Choroid plexus epithelial cell (primary cell): ENCODE data around the gene RHCG.

Experiments
- DNase-seq: peaks from one replicate; pipeline ENCODE4 v3.0.0-alpha.2; 2010; ENCODE audit warnings: low read depth
- H3K4me3 ChIP-seq: 2 replicates; pipeline ENCODE4 v1.5.1; 2011; ENCODE audit warnings: low read depth, mild to moderate bottlenecking, control low read depth, low read length, moderate library complexity
- CTCF ChIP-seq: conservative IDR thresholded peaks from 2 replicates; pipeline ENCODE4 v1.5.1; 2011; ENCODE audit warnings: low read depth, mild to moderate bottlenecking, control low read depth, inconsistent platforms, low read length, moderate library complexity

RHCG gene

DNA sequence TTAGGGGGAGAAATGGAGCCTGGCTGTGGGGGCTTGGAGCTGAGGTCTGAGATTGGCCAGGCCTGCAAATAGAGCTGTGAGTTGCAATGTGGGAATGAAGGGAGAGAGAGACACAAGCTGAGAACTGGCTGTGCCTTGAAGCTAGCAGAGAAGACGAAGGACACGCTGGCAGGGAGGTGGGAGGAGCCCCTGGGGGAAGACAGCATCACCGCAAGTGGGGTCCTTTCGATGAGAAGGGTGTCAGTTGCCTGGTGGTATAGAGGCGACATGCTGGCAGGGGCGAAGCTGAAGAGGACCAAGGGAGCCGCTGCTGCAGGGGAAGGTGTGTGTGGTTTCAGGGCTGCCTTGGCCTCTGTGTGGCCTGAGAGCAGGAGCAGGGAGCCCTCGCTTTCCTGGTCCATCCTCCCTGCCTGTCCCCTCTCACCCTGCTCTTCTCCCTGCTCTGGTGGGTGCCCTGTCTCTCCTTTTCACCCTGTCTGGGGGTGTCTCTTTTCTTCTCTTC, 5.5 kb downstream of the RHCG start:
- no peak for DNase-seq
- TF ChIP-seq CTCF: no peak
- H3K4me3 ChIP-seq: no peak overlapping the region

- no peak for TF ChIP-seq CTCF
- DNase-seq: no peak
- H3K4me3 ChIP-seq: no peak overlapping the region
Measured at GRCh38 chr15:89490081-89490813, 6.1 kb downstream of the RHCG start.

- no peak for TF ChIP-seq CTCF
- DNase-seq: no peak
- H3K4me3 ChIP-seq: no peak overlapping the region
Measured at GRCh38 chr15:89489376-89489775, 7.0 kb downstream of the RHCG start.

GRCh38 chr15:89487791-89488190, 8.6 kb downstream of the RHCG start:
- no peak overlapping the region for H3K4me3 ChIP-seq
- no peak for TF ChIP-seq CTCF
- DNase-seq: no peak

- no peak for TF ChIP-seq CTCF
- DNase-seq: no peak
- H3K4me3 ChIP-seq: no peak overlapping the region
Measured at GRCh38 chr15:89486726-89487050, 9.7 kb downstream of the RHCG start.

GRCh38 chr15:89483079-89483478, 13.3 kb downstream of the RHCG start:
- no peak for DNase-seq
- no peak overlapping the region for H3K4me3 ChIP-seq
- TF ChIP-seq CTCF: no peak

- TF ChIP-seq CTCF: no peak
- no peak for DNase-seq
- H3K4me3 ChIP-seq: no peak overlapping the region
Measured at GRCh38 chr15:89482139-89482538, 14.2 kb downstream of the RHCG start.
